Hepatocyte (in vitro differentiated cells): ENCODE data around the gene MCRIP2. TPM values are rescaled to one million over a fixed set of nuclear protein-coding genes. Genes with fewer than 3 reads are reported as not detected.
"Not testable (repeated sequence)": the region's sequence is repeated elsewhere in the genome, so short reads cannot be mapped to it uniquely, and the experiment has no call there.

Experiments used
- DNase-seq: peaks from one replicate; pipeline ENCODE4 v3.0.0-alpha.2; 2016; ENCODE audit warnings: low spot score
- H2AFZ ChIP-seq: fragments of 200-600 bp; sonication (generic); 2 replicates; pipeline ENCODE4 v1.6.0; 2016; ENCODE audit warnings: antibody characterized with exemption, mild to moderate bottlenecking
- H3K27ac ChIP-seq: fragments of 200-600 bp; sonication (generic); 2 replicates; pipeline ENCODE4 v1.5.1; 2016; ENCODE audit warnings: mild to moderate bottlenecking
- H3K27me3 ChIP-seq: fragments of 200-600 bp; sonication (generic); 2 replicates; pipeline ENCODE4 v1.6.1; 2016
- H3K36me3 ChIP-seq: fragments of 200-600 bp; sonication (generic); replicated peaks from 2 replicates; pipeline ENCODE4 v1.5.1; 2016; ENCODE audit warnings: low read depth; ENCODE audit not compliant: insufficient read depth
- H3K4me1 ChIP-seq: fragments of 200-600 bp; sonication (generic); 2 replicates; pipeline ENCODE4 v1.5.1; 2016; ENCODE audit warnings: mild to moderate bottlenecking, moderate library complexity; ENCODE audit not compliant: insufficient read depth
- H3K4me2 ChIP-seq: fragments of 200-600 bp; sonication (generic); 2 replicates; pipeline ENCODE4 v1.6.0; 2016
- H3K4me3 ChIP-seq: fragments of 200-600 bp; sonication (generic); 2 replicates; pipeline ENCODE4 v1.5.1; 2016; ENCODE audit warnings: mild to moderate bottlenecking
- H3K79me2 ChIP-seq: fragments of 200-600 bp; sonication (generic); 2 replicates; pipeline ENCODE4 v1.6.0; 2017; ENCODE audit warnings: mild to moderate bottlenecking
- H3K9me2 ChIP-seq: fragments of 200-600 bp; sonication (generic); replicated peaks from 2 replicates; pipeline ENCODE4 v1.6.0; 2017; ENCODE audit warnings: mild to moderate bottlenecking; ENCODE audit not compliant: insufficient read depth
- H3K9me3 ChIP-seq: fragments of 200-600 bp; sonication (generic); 2 replicates; pipeline ENCODE4 v1.5.1; 2016; ENCODE audit warnings: low read depth, mild to moderate bottlenecking
- H4K20me1 ChIP-seq: fragments of 200-600 bp; sonication (generic); 2 replicates; pipeline ENCODE4 v1.6.0; 2016; ENCODE audit warnings: mild to moderate bottlenecking; ENCODE audit not compliant: insufficient read depth, poor library complexity, severe bottlenecking
- CTCF ChIP-seq: fragments of 200-600 bp; sonication (generic); IDR thresholded peaks from 2 replicates; pipeline ENCODE4 v1.5.1; 2016; ENCODE audit warnings: antibody characterized with exemption, mild to moderate bottlenecking; ENCODE audit not compliant: poor library complexity
- EZH2 ChIP-seq: fragments of 200-600 bp; sonication (generic); IDR thresholded peaks from 2 replicates; pipeline ENCODE4 v1.6.1; 2016; ENCODE audit warnings: antibody characterized with exemption, mild to moderate bottlenecking, borderline replicate concordance
- EZH2phosphoT487 ChIP-seq: fragments of 200-600 bp; sonication (generic); IDR thresholded peaks from one replicate; pipeline ENCODE4 v1.6.1; 2018; ENCODE audit warnings: antibody characterized with exemption, mild to moderate bottlenecking, low read depth, moderate library complexity; ENCODE audit not compliant: unreplicated experiment, severe bottlenecking
- WGBS: methylation state at CpG from one replicate; pipeline ENCODE4 v1.1.6; 2016; ENCODE audit warnings: low lambda C conversion rate; ENCODE audit errors: missing lambda C conversion rate; 5-methylcytosine and 5-hydroxymethylcytosine counted together
- polyA plus RNA-seq: library from polyadenylated mRNA; unstranded; fragments of >200 nt; fragmentation: Nextera tagmentation; extraction: Ambion mirVana; gene quantifications from 2 replicates; pipeline ENCODE4 v1.2.1, GENCODE V29; 2016
- total RNA-seq: library from RNA; depleted of rRNA; stranded (reverse); fragments of >200 nt; gene quantifications from 2 replicates; pipeline ENCODE4 v1.2.3, GENCODE V29; 2014

Gene MCRIP2
- total and polyA plus RNA-seq, 2 experiments from 2014 or later = 43.0 to 100 TPM

DNA sequence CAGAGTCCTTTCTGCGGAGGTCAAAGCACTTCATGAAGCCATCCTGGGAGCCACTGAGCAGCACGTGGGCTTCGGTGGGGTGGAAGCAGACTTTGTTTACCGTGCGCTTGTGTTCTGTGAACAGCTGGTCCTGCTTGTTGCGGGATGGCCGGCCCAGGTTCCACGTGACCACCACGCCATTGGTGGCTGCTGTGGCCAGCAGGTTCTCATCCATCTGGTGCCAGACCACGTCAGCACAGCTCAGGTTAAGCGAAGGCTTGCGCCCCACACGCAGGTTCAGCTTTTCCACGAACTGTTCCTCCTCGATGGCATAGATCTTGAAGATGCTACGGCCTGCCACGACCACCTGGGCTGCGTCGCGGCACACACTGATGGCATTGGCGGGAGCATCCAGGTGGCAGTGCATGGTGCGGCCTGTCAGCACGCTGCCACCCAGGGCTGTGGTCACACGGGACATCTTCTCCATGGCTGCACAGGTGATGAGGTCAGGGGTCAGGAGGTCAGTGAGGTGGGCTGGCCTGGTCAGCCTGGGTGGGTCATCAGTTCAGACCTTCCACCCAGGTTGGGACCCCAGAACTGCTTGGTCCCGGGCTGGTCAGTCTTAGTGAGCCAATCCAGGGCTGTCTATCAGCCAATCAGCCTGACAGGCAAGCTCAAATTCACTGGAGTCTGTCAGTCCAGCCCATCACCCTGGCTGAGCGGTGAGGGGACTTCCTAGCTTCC lies 47.7 kb downstream of the MCRIP2 start:
- no peak for TF ChIP-seq EZH2
- TF ChIP-seq CTCF = no peak
- TF ChIP-seq EZH2phosphoT487 = no peak
- Histone ChIP-seq H3K4me1 (peaks cover 18% of the 10 kb centered on the region), H3K4me2 (peak overlapping the region; percentile 99), H3K9me3 (no peaks in the 10 kb centered on the region), H4K20me1 (no peaks in the 10 kb centered on the region), H3K36me3 (no peaks in the 10 kb centered on the region), H3K4me3 (peak overlapping the region; percentile 100), H3K9me2 (no peaks in the 10 kb centered on the region), H3K27ac (peak overlapping the region; percentile 87), H3K27me3 (peaks cover 26% of the 10 kb centered on the region), H3K79me2 (peaks cover 16% of the 10 kb centered on the region), H2AFZ (no peak overlapping the region)
- no peak for DNase-seq
- whole genome bisulfite sequencing = 91% methylated on average over 26 of the region's 26 CpGs

DNA sequence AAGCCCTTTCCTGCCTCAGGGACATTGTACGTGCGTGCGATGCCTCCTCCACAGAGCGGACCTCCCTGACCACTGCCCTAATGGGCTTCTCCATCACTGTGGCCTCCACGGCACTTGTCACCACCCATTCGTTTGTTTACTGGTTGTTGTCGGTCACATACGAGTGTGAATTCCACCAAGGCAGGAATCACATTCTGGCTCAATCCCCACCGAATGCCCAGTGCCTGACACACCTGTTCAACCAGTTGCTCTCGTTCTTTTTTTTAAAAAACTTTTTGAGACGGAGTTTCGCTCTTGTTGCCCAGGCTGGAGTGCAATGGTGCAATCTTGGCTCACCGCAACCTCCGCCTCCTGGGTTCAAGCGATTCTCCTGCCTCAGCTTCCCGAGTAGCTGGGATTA lies 49.6 kb downstream of the MCRIP2 start:
- WGBS = 90% methylated on average over 16 of the region's 16 CpGs
- peaks cover 12% of the 10 kb centered on the region for H3K4me1 ChIP-seq
- H3K9me3 ChIP-seq, H4K20me1 ChIP-seq, H3K9me2 ChIP-seq, H2AFZ ChIP-seq, H3K4me2 ChIP-seq, H3K36me3 ChIP-seq, H3K4me3 ChIP-seq, DNase-seq, H3K27ac ChIP-seq: not testable (repeated sequence)
- H3K27me3 ChIP-seq = peaks cover 43% of the 10 kb centered on the region
- peaks cover 16% of the 10 kb centered on the region for H3K79me2 ChIP-seq

GRCh38 chr16:692356-693108 lies 50.9 kb downstream of the MCRIP2 start:
- Histone ChIP-seq H3K79me2 (peaks cover 16% of the 10 kb centered on the region), H3K36me3 (no peaks in the 10 kb centered on the region), H3K4me1 (peaks cover 12% of the 10 kb centered on the region), H3K4me2 (no peak overlapping the region), H3K27me3 (peaks cover 48% of the 10 kb centered on the region), H3K9me2 (no peaks in the 10 kb centered on the region), H3K4me3 (no peak overlapping the region), H2AFZ (no peak overlapping the region), H4K20me1 (no peaks in the 10 kb centered on the region), H3K27ac (no peak overlapping the region), H3K9me3 (no peaks in the 10 kb centered on the region)
- TF ChIP-seq EZH2phosphoT487 (no peak), CTCF (no peak), EZH2 (no peak)
- 73% methylated on average over 10 of the region's 10 CpGs for WGBS
- no peak for DNase-seq

GRCh38 chr16:693364-693763 lies 51.7 kb downstream of the MCRIP2 start:
- Histone ChIP-seq H4K20me1 (no peaks in the 10 kb centered on the region), H3K27ac (no peak overlapping the region), H3K79me2 (peaks cover 16% of the 10 kb centered on the region), H3K36me3 (no peaks in the 10 kb centered on the region), H3K4me1 (peaks cover 12% of the 10 kb centered on the region), H3K9me2 (no peaks in the 10 kb centered on the region), H2AFZ (no peak overlapping the region), H3K4me3 (no peak overlapping the region), H3K27me3 (peaks cover 50% of the 10 kb centered on the region), H3K9me3 (no peaks in the 10 kb centered on the region), H3K4me2 (no peak overlapping the region)
- TF ChIP-seq EZH2phosphoT487 = no peak
- TF ChIP-seq EZH2 = no peak
- TF ChIP-seq CTCF = no peak
- DNase-seq = no peak
- 52% methylated on average over 22 of the region's 22 CpGs for WGBS
